Measurements from ENCODE around the gene SPATA33.
"Not testable (repeated sequence)": the region's sequence is repeated elsewhere in the genome, so short reads cannot be mapped to it uniquely, and the experiment has no call there.

Gene SPATA33

GRCh38 chr16:89694784-89695085 is 37.1 kb downstream of the SPATA33 start:
- DNase-seq: not testable (repeated sequence)

- no peak for DNase-seq
Observed at GRCh38 chr16:89695086-89695874, 37.6 kb downstream of the SPATA33 start.

GRCh38 chr16:89695875-89696669 is 38.4 kb downstream of the SPATA33 start:
- no peak for DNase-seq

GRCh38 chr16:89696670-89697128 is 39.1 kb downstream of the SPATA33 start:
- DNase-seq: no peak

- no peak for DNase-seq
Observed at GRCh38 chr16:89697161-89697615, 39.6 kb downstream of the SPATA33 start.

GRCh38 chr16:89697616-89698331 is 40.1 kb downstream of the SPATA33 start:
- no peak for DNase-seq

- DNase-seq: not testable (repeated sequence)
Observed at GRCh38 chr16:89698717-89699116, 41.1 kb downstream of the SPATA33 start.

GRCh38 chr16:89699629-89700099 is 42.0 kb downstream of the SPATA33 start:
- DNase-seq: not testable (repeated sequence)

- DNase-seq: peak; percentile 94
Observed at GRCh38 chr16:89700100-89700648, 42.5 kb downstream of the SPATA33 start.

GRCh38 chr16:89700649-89701424 is 43.2 kb downstream of the SPATA33 start:
- no peak for DNase-seq

GRCh38 chr16:89701425-89702406 is 44.1 kb downstream of the SPATA33 start, which contains the start of gene SPATA2L:
SPATA2L (minus strand) TSS chr16:89701705; CDS start chr16:89701232, 473 bp downstream.
- peak; percentile 77 for DNase-seq

GRCh38 chr16:89704281-89704680 is 46.6 kb downstream of the SPATA33 start:
- DNase-seq: no peak

GRCh38 chr16:89705006-89705405 is 47.4 kb downstream of the SPATA33 start:
- DNase-seq: no peak

GRCh38 chr16:89706518-89707260 is 49.1 kb downstream of the SPATA33 start:
- no peak for DNase-seq

- DNase-seq: no peak
Observed at GRCh38 chr16:89707695-89708094, 50.1 kb downstream of the SPATA33 start.

- no peak for DNase-seq
Observed at GRCh38 chr16:89708481-89708931, 50.9 kb downstream of the SPATA33 start.

GRCh38 chr16:89709166-89709565 is 51.5 kb downstream of the SPATA33 start:
- no peak for DNase-seq

- no peak for DNase-seq
Observed at GRCh38 chr16:89709716-89710432, 52.2 kb downstream of the SPATA33 start.
